Astrocyte of the cerebellum (primary cell): ENCODE data around the gene GTF2E1.

Experiments
- DNase-seq: peaks from one replicate; pipeline ENCODE4 v3.0.0-alpha.2; 2011; ENCODE audit warnings: low read depth
- H3K4me3 ChIP-seq: 2 replicates; pipeline ENCODE4 v1.5.1; 2011; ENCODE audit warnings: mild to moderate bottlenecking, low read depth, low read length, moderate library complexity
- CTCF ChIP-seq: IDR thresholded peaks from 2 replicates; pipeline ENCODE4 v1.5.1; 2012; ENCODE audit warnings: low read length, low read depth, moderate library complexity, mild to moderate bottlenecking; ENCODE audit errors: missing control alignments
- in situ Hi-C: cut with HindIII; loops from 2 replicates; pipeline ENCODE4 v1.10.0; 2017; ENCODE audit warnings: low sequenced_read_pairs

Gene GTF2E1

GRCh38 chr3:120801484-120801883 lies 58.9 kb downstream of the GTF2E1 start:
- no peak for TF ChIP-seq CTCF
- no peak for DNase-seq
- no peak overlapping the region for H3K4me3 ChIP-seq
- in situ Hi-C loops: no loop called here

DNA sequence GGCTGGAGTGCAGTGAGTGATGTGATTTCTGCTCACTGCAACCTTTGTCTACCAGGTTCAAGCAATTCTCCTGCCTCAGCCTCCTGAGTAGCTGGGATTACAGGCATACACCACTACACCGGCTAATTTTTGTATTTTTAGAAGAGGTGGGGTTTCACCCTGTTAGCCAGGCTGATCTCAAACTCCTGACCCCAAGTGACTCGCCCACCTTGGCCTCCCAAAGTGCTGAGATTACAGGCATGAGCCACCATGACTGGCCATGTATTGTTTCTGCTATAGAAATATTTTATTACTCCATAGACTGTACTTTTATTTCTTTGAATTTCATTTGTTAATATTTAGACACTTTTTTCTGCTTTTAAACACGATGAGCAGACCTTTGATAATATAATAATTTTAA lies 60.4 kb downstream of the GTF2E1 start:
- no peak for TF ChIP-seq CTCF
- in situ Hi-C loops: no loop called here
- H3K4me3 ChIP-seq: no peak overlapping the region
- DNase-seq: no peak

- DNase-seq: no peak
- TF ChIP-seq CTCF: no peak
- in situ Hi-C loops: no loop called here
- H3K4me3 ChIP-seq: no peak overlapping the region
Measured at GRCh38 chr3:120816728-120817127, 74.2 kb downstream of the GTF2E1 start.

GRCh38 chr3:120820748-120821147 lies 78.2 kb downstream of the GTF2E1 start:
- no peak for TF ChIP-seq CTCF
- in situ Hi-C loops: no loop called here
- H3K4me3 ChIP-seq: no peak overlapping the region
- DNase-seq: no peak

GRCh38 chr3:120821426-120821825 lies 78.9 kb downstream of the GTF2E1 start:
- in situ Hi-C loops: no loop called here
- DNase-seq: no peak
- no peak for TF ChIP-seq CTCF
- H3K4me3 ChIP-seq: no peak overlapping the region

DNA sequence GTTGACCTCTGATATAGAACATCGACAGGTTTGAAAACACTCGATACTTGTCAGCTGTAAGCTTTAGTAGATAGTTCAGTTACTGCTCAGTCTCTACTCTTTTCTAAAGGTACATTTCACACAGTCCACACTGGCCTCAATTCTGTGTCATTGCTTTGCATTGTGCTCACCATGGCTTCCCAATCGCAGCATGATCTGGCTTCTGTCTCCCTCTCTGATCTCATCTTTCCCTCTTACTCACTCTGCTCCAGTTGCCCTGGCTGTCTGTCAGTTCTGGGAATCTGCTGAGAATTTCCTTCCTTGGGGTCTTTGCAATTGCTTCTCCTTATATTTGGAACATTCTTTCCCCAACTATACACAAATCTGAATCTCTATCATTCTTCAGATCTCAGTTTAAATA lies 80.6 kb downstream of the GTF2E1 start:
- DNase-seq: no peak
- H3K4me3 ChIP-seq: no peak overlapping the region
- in situ Hi-C loops: no loop called here
- TF ChIP-seq CTCF: no peak

- no peak overlapping the region for H3K4me3 ChIP-seq
- in situ Hi-C loops: no loop called here
- TF ChIP-seq CTCF: no peak
- no peak for DNase-seq
Measured at GRCh38 chr3:120824613-120825012, 82.1 kb downstream of the GTF2E1 start.
